G401.6 (cell line): ENCODE results near the gene IQGAP3.
"Not testable (repeated sequence)": the region's sequence is repeated elsewhere in the genome, so short reads cannot be mapped to it uniquely, and the experiment has no call there.

Source experiments
- FAIRE-seq: peaks from 2 replicates; lab custom pipeline; 2012; peaks lifted over from hg19 to GRCh38; lab: Jason Lieb, UNC

The IQGAP3 gene

GRCh38 chr1:156594190-156594589 lies 21.8 kb upstream of the IQGAP3 start:
- no peak for FAIRE-seq

GRCh38 chr1:156593661-156593989 lies 21.3 kb upstream of the IQGAP3 start:
- no peak for FAIRE-seq

DNA sequence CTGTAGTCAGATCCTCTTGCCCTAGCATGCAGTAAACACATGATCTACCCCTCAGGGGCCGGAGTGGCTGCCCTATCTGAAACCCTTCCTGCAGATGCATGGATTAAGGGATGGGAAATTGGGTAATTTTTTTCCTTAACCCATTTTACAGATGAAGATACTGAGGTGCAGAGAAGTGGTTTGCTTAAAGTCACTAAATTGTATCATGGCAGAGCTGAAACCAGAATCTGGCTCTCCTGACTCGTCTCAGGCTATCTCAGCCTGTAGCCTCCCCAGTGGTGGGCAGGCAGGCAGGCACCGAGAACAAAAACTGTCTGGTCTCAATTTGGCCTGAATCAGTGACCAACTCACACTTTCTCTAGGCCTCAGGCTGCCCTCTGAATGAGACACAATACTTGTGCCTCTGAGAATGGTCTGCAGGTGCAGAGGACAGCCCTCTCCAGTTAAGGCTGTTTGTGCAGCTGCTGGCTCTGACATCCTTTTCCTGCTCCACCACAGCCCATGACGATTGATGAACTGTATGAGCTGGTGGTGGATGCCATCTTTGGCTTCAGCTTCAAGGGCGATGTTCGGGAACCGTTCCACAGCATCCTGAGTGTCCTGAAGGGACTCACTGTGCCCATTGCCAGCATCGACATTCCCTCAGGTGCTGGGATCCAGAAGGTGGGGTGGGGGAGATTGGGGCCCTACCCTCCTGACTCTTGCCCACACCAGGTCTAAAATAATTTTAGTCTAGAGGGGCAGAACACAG lies 20.7 kb upstream of the IQGAP3 start:
- FAIRE-seq: no peak

DNA sequence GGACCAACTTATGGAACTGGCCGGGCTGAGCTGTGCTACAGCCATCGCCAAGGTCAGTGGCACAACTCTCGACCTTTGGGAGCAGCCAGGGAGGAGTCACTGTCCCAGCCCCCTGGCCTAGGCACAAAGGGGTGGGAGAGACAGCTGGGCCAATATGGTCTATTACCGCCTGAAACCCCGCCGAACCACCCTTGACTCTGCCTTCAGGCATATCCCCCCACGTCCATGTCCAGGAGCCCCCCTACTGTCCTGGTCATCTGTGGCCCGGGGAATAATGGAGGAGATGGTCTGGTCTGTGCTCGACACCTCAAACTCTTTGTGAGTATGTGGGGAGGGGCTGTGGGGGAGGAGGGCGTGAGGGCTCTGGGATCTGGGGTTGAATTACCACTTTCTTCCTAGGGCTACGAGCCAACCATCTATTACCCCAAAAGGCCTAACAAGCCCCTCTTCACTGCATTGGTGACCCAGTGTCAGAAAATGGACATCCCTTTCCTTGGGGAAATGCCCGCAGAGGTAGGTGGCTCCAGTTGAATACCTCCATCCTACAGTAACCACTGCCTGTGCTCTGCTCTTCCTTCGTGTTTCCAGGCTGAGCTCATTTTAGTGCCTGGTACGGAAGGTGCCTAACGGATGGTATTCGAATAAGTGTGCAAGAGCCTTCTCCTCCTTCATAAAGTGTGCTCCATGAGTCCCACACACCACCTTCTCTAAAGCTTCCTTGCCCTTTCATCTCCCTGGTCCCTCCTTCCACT lies 20.0 kb upstream of the IQGAP3 start:
- FAIRE-seq: no peak

GRCh38 chr1:156591432-156592157 lies 19.2 kb upstream of the IQGAP3 start, which contains the start of gene NAXE:
Gene NAXE, plus strand, starts transcription at chr1:156591776. Its CDS starts 29 bp downstream, at chr1:156591805.
- FAIRE-seq: no peak

DNA sequence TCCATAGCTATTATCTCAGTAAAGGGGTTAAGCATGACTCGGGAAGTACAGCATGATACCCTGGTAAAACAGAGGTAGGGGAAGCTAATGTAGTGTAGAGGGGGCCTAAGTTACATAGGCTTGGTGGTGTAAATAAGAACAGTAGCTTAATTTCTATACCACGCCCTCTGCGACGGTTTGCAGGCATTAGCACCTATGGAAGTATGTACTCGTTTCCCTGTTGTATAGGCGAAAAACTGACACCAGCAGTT lies 18.7 kb upstream of the IQGAP3 start:
- no peak for FAIRE-seq

DNA sequence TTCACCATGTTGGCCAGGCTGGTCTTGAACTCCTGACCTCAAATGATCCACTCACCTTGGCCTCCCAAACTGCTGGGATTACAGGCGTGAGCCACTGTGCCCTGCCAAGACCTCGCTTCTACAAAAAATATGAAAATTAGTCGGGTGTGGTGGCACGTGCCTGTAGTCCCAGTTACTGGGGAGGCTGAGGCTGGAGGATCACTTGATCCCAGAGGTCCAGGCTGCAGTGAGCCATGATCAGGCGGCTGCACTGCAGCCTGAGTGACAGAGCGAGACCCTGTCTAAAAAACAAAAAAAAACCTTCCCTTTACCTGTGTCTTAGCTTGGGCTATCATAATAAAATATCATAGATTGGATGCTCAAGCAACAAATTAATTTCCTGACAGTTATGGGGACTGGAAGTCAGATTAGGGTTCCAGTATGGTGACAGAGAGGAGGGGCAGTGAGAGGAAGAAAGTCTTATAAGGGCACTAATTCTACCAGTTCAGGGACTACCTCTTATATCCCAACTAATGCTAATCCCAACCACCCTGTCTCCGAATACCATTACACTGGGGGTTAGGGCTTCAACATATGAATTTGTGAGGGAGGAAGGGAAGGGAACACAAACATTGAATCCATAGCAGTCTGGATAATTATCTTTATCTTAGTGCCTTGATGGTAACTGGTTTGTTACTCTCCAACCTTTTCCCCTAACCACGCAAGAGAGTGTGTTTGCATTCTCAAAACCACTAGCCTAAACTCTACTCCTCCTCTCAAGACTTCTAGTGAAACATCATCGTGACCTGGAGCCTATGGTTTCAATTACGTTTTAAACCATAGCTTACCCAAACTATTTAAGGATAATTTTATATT lies 18.2 kb upstream of the IQGAP3 start:
- no peak for FAIRE-seq

- FAIRE-seq: no peak
These were observed 17.2 kb upstream of the IQGAP3 start for GRCh38 chr1:156589546-156589945.

GRCh38 chr1:156587927-156588326 lies 15.6 kb upstream of the IQGAP3 start:
- not testable (repeated sequence) for FAIRE-seq

GRCh38 chr1:156586892-156587477 lies 14.6 kb upstream of the IQGAP3 start:
- FAIRE-seq: no peak

- FAIRE-seq: no peak
These were observed 14.0 kb upstream of the IQGAP3 start for GRCh38 chr1:156586323-156586722.

GRCh38 chr1:156584813-156585212 lies 12.4 kb upstream of the IQGAP3 start:
- FAIRE-seq: no peak

- FAIRE-seq: peak; percentile 88
These were observed 11.7 kb upstream of the IQGAP3 start for GRCh38 chr1:156583821-156584622.

- no peak for FAIRE-seq
These were observed 10.1 kb upstream of the IQGAP3 start for GRCh38 chr1:156582388-156583017.

- FAIRE-seq: no peak
These were observed 9.5 kb upstream of the IQGAP3 start for GRCh38 chr1:156581661-156582387.

DNA sequence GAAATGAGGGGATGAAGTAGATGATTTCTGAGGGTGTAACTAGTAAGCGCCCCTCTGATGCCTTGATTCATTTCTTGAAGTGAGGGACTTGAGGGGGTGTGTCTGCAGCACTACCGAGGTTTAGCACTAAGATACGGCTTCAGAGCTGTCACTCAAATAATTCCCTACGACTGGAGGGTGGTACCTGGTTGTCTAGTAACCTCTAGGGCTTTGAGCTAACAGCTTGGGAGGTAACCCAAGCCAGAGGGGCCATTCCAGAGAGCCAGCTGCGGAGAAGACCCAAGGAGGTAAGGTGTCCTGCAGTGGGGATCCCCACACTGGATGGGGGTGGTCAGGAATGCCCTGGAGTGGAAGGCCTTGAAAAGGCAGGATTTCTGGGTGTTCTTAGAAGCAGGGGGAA lies 7.1 kb upstream of the IQGAP3 start, which contains the start of gene TTC24:
TSS of gene TTC24 (plus strand) at position 252 of the 400 bp plus-strand sequence. CDS start 1,642 bp downstream, outside the sequence.
- FAIRE-seq: no peak

DNA sequence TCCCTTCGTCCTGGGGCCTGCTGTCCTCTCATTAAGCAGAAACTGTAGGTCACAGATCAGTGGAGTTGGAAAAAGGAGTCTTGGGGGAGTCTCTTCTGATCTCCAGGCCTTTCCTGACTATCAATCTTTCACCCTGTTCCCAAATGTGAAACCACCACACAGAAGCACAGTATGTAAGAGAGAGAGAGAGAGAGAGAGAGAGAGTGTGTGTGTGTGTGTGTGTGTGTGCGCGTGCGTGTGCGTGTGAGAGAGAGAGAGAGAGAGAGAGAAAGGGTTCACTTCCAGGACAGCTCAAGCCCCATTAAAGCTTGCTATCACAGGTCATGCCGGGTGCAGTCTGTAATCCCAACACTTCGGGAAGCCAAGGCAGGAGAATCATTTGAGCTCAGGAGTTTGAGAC lies 5.7 kb upstream of the IQGAP3 start:
- no peak for FAIRE-seq

- FAIRE-seq: no peak
These were observed 5.2 kb upstream of the IQGAP3 start for GRCh38 chr1:156577550-156577949.

- FAIRE-seq: no peak
These were observed 1.8 kb upstream of the IQGAP3 start for GRCh38 chr1:156574039-156574633.

DNA sequence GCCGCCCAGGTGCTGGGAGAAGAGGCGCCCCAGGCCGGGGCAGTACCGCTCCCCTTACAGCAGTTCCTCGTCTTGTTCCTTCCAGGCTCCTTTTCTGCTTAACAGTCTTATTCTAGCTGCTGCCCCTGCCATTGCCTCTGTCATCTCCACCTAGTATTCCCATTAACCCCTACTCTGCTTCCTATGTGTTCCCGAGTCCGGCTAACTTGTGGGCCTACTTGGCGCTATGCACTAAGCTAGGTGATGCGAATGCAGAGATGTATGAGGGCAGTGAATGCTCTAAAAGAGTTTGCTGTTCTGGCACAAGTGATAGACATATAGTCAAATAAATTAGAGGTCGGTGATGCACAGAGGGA lies 276 bp upstream of the IQGAP3 start:
- no peak for FAIRE-seq
